ENCODE data around the gene LRGUK.
"Not testable (repeated sequence)": the region's sequence is repeated elsewhere in the genome, so short reads cannot be mapped to it uniquely, and the experiment has no call there.

LRGUK gene

GRCh38 chr7:134295982-134296381 is 168.8 kb downstream of the LRGUK start:
- DNase-seq (ENCODE audit: low read depth in 4 of 4, low spot score in 1 of 4) = not testable (repeated sequence)

GRCh38 chr7:134297489-134297888 is 170.3 kb downstream of the LRGUK start:
- DNase-seq (ENCODE audit: low read depth in 4 of 4, low spot score in 1 of 4) = no peak

DNA sequence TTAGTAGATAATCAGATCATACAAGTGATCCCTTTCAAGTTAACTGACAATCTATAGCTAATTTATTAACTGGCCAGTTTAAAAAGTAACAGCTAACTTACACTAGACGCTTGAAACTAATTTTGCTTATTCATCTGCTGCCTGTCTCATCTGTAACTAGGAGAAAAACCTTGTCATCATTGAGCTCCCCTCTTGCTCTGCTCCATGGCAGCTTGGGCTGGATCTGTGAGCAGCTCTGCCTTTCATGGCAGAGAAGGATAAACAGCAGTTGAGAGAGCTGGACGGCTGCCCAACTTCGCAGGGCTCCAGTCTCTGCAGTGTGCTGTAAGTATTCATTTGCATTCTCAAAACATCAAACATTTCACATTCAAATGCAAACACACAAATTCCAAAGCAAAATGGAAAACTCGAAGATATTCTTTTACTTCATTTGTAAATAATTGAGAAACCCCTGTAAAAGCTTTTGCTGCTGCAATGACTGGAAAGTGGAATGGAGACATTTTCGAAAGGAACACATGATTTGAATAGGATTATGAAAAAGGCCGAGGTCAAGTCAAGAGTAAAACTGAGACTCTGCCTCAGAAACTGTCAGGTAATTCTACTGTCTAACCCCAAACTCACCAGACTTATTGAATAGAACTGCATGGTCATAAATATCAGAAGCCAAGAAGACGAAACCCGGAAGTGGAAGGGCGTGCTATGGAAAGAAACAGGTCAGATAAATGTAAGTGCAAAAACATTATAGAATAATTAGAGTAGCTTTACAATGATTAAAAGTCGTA is 172.0 kb downstream of the LRGUK start:
- no peak for DNase-seq (ENCODE audit: low read depth in 4 of 4, low spot score in 1 of 4)

DNA sequence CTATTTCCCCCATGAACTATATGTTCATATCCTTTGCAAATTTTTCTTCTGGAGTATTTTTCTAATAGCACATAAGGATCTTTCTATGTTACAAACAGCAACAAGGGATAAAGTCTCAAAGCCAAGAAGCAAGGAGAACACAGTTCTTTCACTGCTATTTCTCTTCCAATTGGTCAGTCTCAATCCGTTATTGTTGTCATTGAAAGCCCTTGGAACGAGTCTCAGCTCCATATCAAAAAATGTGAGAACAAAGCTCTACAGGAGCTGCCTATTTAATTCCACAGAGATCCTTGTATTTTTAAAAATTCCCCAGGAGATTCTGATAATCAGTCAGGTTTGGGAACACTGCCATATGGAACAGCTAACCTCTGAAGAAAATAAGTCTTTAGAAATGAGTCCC is 173.8 kb downstream of the LRGUK start:
- DNase-seq (ENCODE audit: low read depth in 4 of 4, low spot score in 1 of 4) = no peak

GRCh38 chr7:134301592-134301991 is 174.5 kb downstream of the LRGUK start:
- no peak for DNase-seq (ENCODE audit: low read depth in 4 of 4, low spot score in 1 of 4)

DNA sequence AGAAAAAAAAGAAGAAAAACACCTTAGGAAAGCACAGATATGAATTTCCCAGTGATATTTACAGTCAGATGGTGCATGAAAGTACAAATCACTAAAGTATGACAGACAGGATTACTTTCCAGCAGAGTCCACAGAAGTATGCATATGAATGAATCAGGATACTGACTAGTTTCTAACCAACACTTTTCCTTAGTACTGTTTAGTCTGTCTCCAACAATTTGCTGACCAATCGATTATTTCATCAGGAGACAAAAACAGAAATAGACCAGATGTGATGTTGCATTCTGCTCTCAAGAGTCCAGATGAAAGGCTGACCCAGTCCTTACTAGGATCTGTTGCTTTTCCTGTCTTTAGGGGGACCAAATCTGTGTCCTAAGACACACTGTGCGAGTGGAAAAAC is 175.0 kb downstream of the LRGUK start:
- DNase-seq (ENCODE audit: low read depth in 4 of 4, low spot score in 1 of 4) = no peak

DNA sequence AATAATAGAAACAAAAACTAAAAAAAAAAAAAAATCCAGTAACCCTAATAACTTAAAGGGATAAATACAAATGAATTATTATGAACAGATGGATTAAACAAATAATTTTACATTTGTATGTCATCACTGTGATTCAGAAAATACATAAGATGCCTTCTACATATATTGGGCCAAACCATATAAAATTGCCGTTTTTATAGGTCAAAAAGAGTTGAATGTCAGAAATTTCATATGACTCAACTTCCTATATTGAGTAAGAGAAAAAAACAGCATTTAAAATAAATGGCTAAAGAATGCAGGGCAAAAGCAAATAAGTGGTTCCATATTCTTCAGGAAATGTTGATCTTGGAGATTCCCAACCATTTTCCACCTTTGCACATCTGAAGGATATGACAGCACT is 180.2 kb downstream of the LRGUK start:
- no peak for DNase-seq (ENCODE audit: low read depth in 4 of 4, low spot score in 1 of 4)

DNA sequence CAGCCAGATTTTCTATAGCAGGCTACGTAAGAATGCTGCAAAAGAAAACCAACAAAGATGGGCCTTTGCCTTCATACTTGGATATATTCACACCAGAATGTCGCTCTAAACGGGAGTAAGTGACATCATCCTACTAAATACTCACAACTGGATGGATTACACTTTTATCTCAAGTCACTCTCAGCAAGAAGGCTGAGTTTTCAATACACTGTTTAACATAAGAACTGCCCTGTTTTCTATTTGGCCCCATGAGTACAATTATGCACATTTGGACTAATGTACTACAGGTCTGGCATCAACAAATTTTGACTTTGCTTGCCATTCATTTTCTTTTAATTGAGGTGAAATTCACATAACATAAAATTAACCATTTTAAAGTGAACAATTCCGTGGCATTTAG is 181.4 kb downstream of the LRGUK start:
- DNase-seq (ENCODE audit: low read depth in 4 of 4, low spot score in 1 of 4) = no peak

GRCh38 chr7:134311807-134312206 is 184.7 kb downstream of the LRGUK start:
- DNase-seq (ENCODE audit: low read depth in 4 of 4, low spot score in 1 of 4) = no peak

DNA sequence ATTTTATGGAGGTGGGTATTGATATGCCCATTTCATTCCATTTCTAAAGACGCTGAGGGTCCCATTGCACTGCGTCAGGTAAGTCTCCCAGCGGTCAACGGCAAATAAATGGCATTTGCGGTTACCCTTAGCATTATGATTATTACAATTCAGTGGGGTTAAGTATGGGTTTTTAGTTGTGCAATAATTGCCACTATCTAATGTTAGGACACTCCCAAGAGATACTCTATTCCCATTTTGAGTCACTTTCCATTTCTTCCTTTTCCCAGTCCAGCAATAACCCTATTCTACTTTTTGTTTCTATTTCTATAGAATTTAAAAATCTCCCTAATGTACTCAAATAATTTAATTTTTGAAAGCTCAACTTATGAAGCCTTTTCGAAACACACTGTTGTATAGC is 185.6 kb downstream of the LRGUK start:
- DNase-seq (ENCODE audit: low read depth in 4 of 4, low spot score in 1 of 4) = no peak

DNA sequence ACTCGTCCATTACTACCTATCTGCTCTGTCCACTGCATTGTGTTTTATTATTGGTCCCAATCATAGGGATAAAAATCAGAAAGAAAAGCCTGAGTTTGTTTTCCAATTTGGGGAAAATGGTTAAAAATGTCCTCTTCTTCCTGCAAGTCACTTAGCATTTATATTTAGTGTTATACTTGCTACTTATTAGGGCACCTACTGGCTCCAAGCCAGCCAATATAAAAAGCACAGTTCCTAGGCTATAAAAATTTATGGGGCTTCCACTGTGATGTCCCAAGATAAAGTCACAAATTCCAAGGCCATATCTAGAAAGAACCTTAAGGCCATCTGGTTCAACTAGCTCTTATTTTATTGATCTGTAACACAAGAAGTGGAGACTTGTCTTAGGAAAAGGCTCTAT is 186.4 kb downstream of the LRGUK start:
- DNase-seq (ENCODE audit: low read depth in 4 of 4, low spot score in 1 of 4) = no peak
